H9 (cell line): ENCODE measurements around the gene PLAC1. TPM values are rescaled to one million over a fixed set of nuclear protein-coding genes. Genes with fewer than 3 reads are reported as not detected.

ENCODE experiments used
- DNase-seq: peaks from one replicate; pipeline ENCODE4 v3.0.0-alpha.2; 2017
- H2AFZ ChIP-seq: one replicate; pipeline ENCODE4 v1.6.1; 2013; ENCODE audit warnings: mild to moderate bottlenecking, low read length, control low read depth, moderate library complexity
- H2AK5ac ChIP-seq: 2 replicates; pipeline ENCODE4 v1.6.1; 2013; ENCODE audit warnings: low read length, control low read depth, mixed read lengths; ENCODE audit not compliant: insufficient read length
- H2BK120ac ChIP-seq: one replicate; pipeline ENCODE4 v1.6.1; 2013; ENCODE audit warnings: low read depth, mild to moderate bottlenecking, low read length, control low read depth, inconsistent platforms; ENCODE audit not compliant: poor library complexity, severe bottlenecking
- H2BK12ac ChIP-seq: 2 replicates; pipeline ENCODE4 v1.6.1; 2013; ENCODE audit warnings: low read length, control low read depth, mixed read lengths, low read depth; ENCODE audit not compliant: insufficient read length
- H2BK15ac ChIP-seq: 2 replicates; pipeline ENCODE4 v1.6.1; 2013; ENCODE audit warnings: low read depth, low read length, control low read depth
- H2BK20ac ChIP-seq: one replicate; pipeline ENCODE4 v1.6.1; 2013; ENCODE audit warnings: low read depth, mild to moderate bottlenecking, low read length, control low read depth, inconsistent platforms; ENCODE audit not compliant: poor library complexity, severe bottlenecking
- H2BK5ac ChIP-seq: 2 replicates; pipeline ENCODE4 v1.6.1; 2013; ENCODE audit warnings: low read length, control low read depth, mixed read lengths; ENCODE audit not compliant: insufficient read length
- H3K14ac ChIP-seq: 2 replicates; pipeline ENCODE4 v1.6.1; 2013; ENCODE audit warnings: low read length, control low read depth; ENCODE audit not compliant: insufficient read depth
- H3K18ac ChIP-seq: 2 replicates; pipeline ENCODE4 v1.6.1; 2013; ENCODE audit warnings: low read depth, mild to moderate bottlenecking, mixed read lengths, low read length, control low read depth; ENCODE audit not compliant: insufficient read length
- H3K23ac ChIP-seq: 2 replicates; pipeline ENCODE4 v1.6.1; 2013; ENCODE audit warnings: low read length, control low read depth, mixed read lengths, low read depth; ENCODE audit not compliant: insufficient read length
- H3K23me2 ChIP-seq: 2 replicates; pipeline ENCODE4 v1.6.1; 2013; ENCODE audit warnings: low read depth, mild to moderate bottlenecking, mixed read lengths, low read length, control low read depth; ENCODE audit not compliant: insufficient read length, poor library complexity, severe bottlenecking
- H3K27ac ChIP-seq: 2 replicates; pipeline ENCODE4 v1.5.1; 2013; ENCODE audit warnings: low read length, control low read depth, mixed read lengths, low read depth; ENCODE audit not compliant: insufficient read length
- H3K27me3 ChIP-seq: 2 replicates; pipeline ENCODE4 v1.6.1; 2013; ENCODE audit warnings: low read length, control low read depth, inconsistent platforms; ENCODE audit not compliant: insufficient read depth
- H3K4ac ChIP-seq: 2 replicates; pipeline ENCODE4 v1.6.1; 2013; ENCODE audit warnings: low read depth, mild to moderate bottlenecking, control low read depth, inconsistent platforms, low read length, moderate library complexity
- H3K4me1 ChIP-seq: 2 replicates; pipeline ENCODE4 v1.6.1; 2013; ENCODE audit warnings: low read length, control low read depth, inconsistent platforms; ENCODE audit not compliant: insufficient read depth
- H3K4me2 ChIP-seq: 2 replicates; pipeline ENCODE4 v1.6.1; 2013; ENCODE audit warnings: low read length, control low read depth, mixed read lengths; ENCODE audit not compliant: insufficient read length, insufficient read depth
- H3K56ac ChIP-seq: 2 replicates; pipeline ENCODE4 v1.6.1; 2013; ENCODE audit warnings: low read depth, mild to moderate bottlenecking, mixed read lengths, low read length, control low read depth; ENCODE audit not compliant: insufficient read length
- H3K79me1 ChIP-seq: 2 replicates; pipeline ENCODE4 v1.6.1; 2013; ENCODE audit warnings: low read depth, mild to moderate bottlenecking, moderate library complexity, low read length, control low read depth, inconsistent platforms; ENCODE audit not compliant: insufficient read depth, poor library complexity, severe bottlenecking
- H3K79me2 ChIP-seq: 2 replicates; pipeline ENCODE4 v1.6.1; 2013; ENCODE audit warnings: low read length, control low read depth, inconsistent platforms; ENCODE audit not compliant: insufficient read depth
- H3K9ac ChIP-seq: 2 replicates; pipeline ENCODE4 v1.6.1; 2013; ENCODE audit warnings: low read length, control low read depth, mixed read lengths; ENCODE audit not compliant: insufficient read length; ENCODE audit errors: extremely low read depth
- H3K9me3 ChIP-seq: one replicate; pipeline ENCODE4 v1.6.1; 2013; ENCODE audit warnings: low read depth, low read length, inconsistent platforms; ENCODE audit not compliant: control insufficient read depth
- H3T11ph ChIP-seq: one replicate; pipeline ENCODE4 v1.6.1; 2013; ENCODE audit warnings: mild to moderate bottlenecking, low read length, control low read depth, inconsistent platforms
- H4K20me1 ChIP-seq: one replicate; pipeline ENCODE4 v1.6.1; 2013; ENCODE audit not compliant: control insufficient read depth, insufficient read length, insufficient read depth
- H4K5ac ChIP-seq: 2 replicates; pipeline ENCODE4 v1.6.1; 2013; ENCODE audit warnings: low read depth, mild to moderate bottlenecking, mixed read lengths, low read length, control low read depth; ENCODE audit not compliant: insufficient read length
- H4K8ac ChIP-seq: replicated peaks from 2 replicates; pipeline ENCODE4 v1.6.1; 2013; ENCODE audit warnings: low read length, control low read depth, mixed read lengths, low read depth; ENCODE audit not compliant: insufficient read length
- H4K91ac ChIP-seq: 2 replicates; pipeline ENCODE4 v1.6.1; 2013; ENCODE audit warnings: low read depth, mild to moderate bottlenecking, moderate library complexity, mixed read lengths, low read length, control low read depth; ENCODE audit not compliant: insufficient read length
- H3K27ac Mint-ChIP-seq, 3 experiments: 2 replicates in 2 of 3; 3 replicates in 1 of 3; pipeline ENCODE4 v1.8.0; 2020 to 2021; ENCODE audit warnings: mixed read lengths in 3 of 3, mild to moderate bottlenecking in 1 of 3, moderate library complexity in 1 of 3
- H3K27me3 Mint-ChIP-seq: 2 replicates; pipeline ENCODE4 v1.8.0; 2021; ENCODE audit warnings: low read depth, mild to moderate bottlenecking, moderate library complexity, mixed read lengths
- H3K36me3 Mint-ChIP-seq, 3 experiments: 2 replicates in 2 of 3; 3 replicates in 1 of 3; pipeline ENCODE4 v1.8.0; 2020 to 2021; ENCODE audit warnings: low read depth in 3 of 3, mixed read lengths in 3 of 3; ENCODE audit not compliant: insufficient read depth in 1 of 3
- H3K4me1 Mint-ChIP-seq, 2 experiments: 2 replicates each; pipeline ENCODE4 v1.8.0; 2020; ENCODE audit warnings: mixed read lengths in 2 of 2
- H3K4me3 Mint-ChIP-seq, 2 experiments: 2 replicates in 1 of 2; 3 replicates in 1 of 2; pipeline ENCODE4 v1.8.0; 2020 to 2021; ENCODE audit warnings: mild to moderate bottlenecking in 2 of 2, mixed read lengths in 2 of 2, moderate library complexity in 1 of 2
- H3K9me3 Mint-ChIP-seq, 2 experiments: 2 replicates in 1 of 2; 3 replicates in 1 of 2; pipeline ENCODE4 v1.8.0; 2020; ENCODE audit warnings: mild to moderate bottlenecking in 2 of 2, mixed read lengths in 2 of 2, moderate library complexity in 1 of 2
- WGBS: extraction: QIAGEN DNeasy Blood & Tissue Kit; methylation state at CpG from one replicate; pipeline ENCODE4 v1.1.7; 2013; ENCODE audit warnings: missing lambda C conversion rate, low lambda C conversion rate, mixed read lengths; ENCODE audit not compliant: insufficient read length; ENCODE audit errors: extremely low coverage; 5-methylcytosine and 5-hydroxymethylcytosine counted together
- total RNA-seq: library from RNA; stranded (reverse); gene quantifications from 2 replicates; pipeline ENCODE4 v1.2.1, GENCODE V29; 2021
- TF ChIP-seq, protein P1 (sequence below): fragments of 200-600 bp; sonication (generic); conservative IDR thresholded peaks from 3 replicates; pipeline ENCODE4 v1.8.0; 2021; ENCODE audit warnings: antibody characterized with exemption, mild to moderate bottlenecking

PLAC1 gene
- total RNA-seq, 1 experiment from 2014 or later, result 0.68 TPM

GRCh38 chrX:134692233-134692632 lies 34.0 kb upstream of the PLAC1 start:
- H3K9me3 ChIP-seq, result no peaks in the 10 kb centered on the region
- no peak overlapping the region for H3K14ac ChIP-seq
- H3K4me1 ChIP-seq, result no peaks in the 10 kb centered on the region; the same call in 1 of the 2 replicates
- H2BK120ac ChIP-seq, result no peak overlapping the region
- Mint-ChIP-seq H3K27ac (no peak overlapping the region), H3K4me3 (no peak overlapping the region), H3K9me3 (peaks cover 3 to 50% of the 10 kb centered on the region in 2 experiments; a peak in 4 of 5 replicates), H3K27me3 (no peaks in the 10 kb centered on the region; the same call in none of the 2 replicates), H3K36me3 (no peaks in the 10 kb centered on the region; a peak in 1 of 7 replicates), H3K4me1 (peaks cover 0 to 3% of the 10 kb centered on the region in 2 experiments; a peak in 1 of 4 replicates)
- H3K4ac ChIP-seq, result no peak overlapping the region
- H3K18ac ChIP-seq, result no peak overlapping the region
- H3K4me2 ChIP-seq, result no peak overlapping the region
- no peaks in the 10 kb centered on the region for H3K23me2 ChIP-seq
- H2BK15ac ChIP-seq, result no peak overlapping the region
- TF ChIP-seq, protein P1, sequence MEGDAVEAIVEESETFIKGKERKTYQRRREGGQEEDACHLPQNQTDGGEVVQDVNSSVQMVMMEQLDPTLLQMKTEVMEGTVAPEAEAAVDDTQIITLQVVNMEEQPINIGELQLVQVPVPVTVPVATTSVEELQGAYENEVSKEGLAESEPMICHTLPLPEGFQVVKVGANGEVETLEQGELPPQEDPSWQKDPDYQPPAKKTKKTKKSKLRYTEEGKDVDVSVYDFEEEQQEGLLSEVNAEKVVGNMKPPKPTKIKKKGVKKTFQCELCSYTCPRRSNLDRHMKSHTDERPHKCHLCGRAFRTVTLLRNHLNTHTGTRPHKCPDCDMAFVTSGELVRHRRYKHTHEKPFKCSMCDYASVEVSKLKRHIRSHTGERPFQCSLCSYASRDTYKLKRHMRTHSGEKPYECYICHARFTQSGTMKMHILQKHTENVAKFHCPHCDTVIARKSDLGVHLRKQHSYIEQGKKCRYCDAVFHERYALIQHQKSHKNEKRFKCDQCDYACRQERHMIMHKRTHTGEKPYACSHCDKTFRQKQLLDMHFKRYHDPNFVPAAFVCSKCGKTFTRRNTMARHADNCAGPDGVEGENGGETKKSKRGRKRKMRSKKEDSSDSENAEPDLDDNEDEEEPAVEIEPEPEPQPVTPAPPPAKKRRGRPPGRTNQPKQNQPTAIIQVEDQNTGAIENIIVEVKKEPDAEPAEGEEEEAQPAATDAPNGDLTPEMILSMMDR, result no peak
- no peak overlapping the region for H2AFZ ChIP-seq
- no peak overlapping the region for H2BK20ac ChIP-seq
- WGBS, result no CpG with 5 or more reads among the region's 1 CpG
- H2AK5ac ChIP-seq, result no peak overlapping the region
- H4K8ac ChIP-seq, result no peak overlapping the region
- H2BK12ac ChIP-seq, result no peak overlapping the region
- H3K27me3 ChIP-seq, result no peaks in the 10 kb centered on the region
- H3K23ac ChIP-seq, result no peak overlapping the region
- H3K27ac ChIP-seq, result no peak overlapping the region
- H4K91ac ChIP-seq, result no peak overlapping the region
- H3K79me2 ChIP-seq, result no peaks in the 10 kb centered on the region
- H4K5ac ChIP-seq, result no peak overlapping the region
- no peak overlapping the region for H3T11ph ChIP-seq
- H3K9ac ChIP-seq, result no peak overlapping the region
- no peak overlapping the region for H2BK5ac ChIP-seq
- DNase-seq, result no peak
- H3K56ac ChIP-seq, result no peak overlapping the region
- H4K20me1 ChIP-seq, result no peaks in the 10 kb centered on the region
- H3K79me1 ChIP-seq, result no peaks in the 10 kb centered on the region
